Activated CD4-positive, alpha-beta T cell treated with anti-CD3 and anti-CD28 coated beads, Interleukin-2, amount 50 U/mL, for 1 hour (primary cell): ENCODE data around the gene CAMSAP3.
"Not testable (repeated sequence)": the region's sequence is repeated elsewhere in the genome, so short reads cannot be mapped to it uniquely, and the experiment has no call there.

Experiments
- DNase-seq: peaks from one replicate; pipeline ENCODE4 v3.0.0-alpha.2; 2020

The CAMSAP3 gene

DNA sequence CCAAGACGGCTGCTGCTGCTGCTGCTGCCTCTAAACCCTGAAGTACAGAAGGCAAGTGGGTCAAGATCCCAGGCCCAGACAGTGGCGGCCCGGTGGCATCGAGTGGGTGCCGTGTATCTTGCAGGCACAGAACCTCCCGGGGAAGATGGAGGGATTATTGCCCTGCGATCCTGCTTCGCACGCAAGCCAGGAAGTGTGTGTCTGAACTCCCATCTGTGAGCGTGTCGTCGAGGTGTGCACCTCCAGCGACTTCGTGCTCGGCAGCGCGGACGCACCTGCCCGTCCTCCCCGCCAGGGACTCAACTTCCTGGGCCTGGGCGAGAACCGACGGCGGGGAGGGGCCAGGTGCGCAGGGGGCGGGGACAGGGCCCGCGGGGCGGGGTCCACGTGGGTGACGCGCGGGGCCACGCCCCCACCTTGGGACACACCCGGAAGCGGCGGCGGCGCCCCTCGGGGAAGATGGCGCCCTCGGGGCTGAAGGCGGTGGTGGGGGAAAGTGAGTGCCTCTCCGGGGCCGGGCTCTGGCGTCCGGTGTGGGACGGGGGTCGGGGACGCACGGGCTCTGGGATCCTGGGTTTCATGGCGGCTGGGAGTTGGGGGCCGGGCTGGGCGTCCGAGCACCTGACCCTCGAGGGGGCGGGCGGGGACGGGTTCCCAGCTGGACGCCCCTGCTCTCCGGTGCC lies 41.2 kb downstream of the CAMSAP3 start, which contains the start of gene STXBP2:
Gene STXBP2 (plus strand): TSS at position 420 of the 683 bp plus-strand sequence. CDS start 40 bp downstream, at position 460.
- peak; percentile 94 for DNase-seq

DNA sequence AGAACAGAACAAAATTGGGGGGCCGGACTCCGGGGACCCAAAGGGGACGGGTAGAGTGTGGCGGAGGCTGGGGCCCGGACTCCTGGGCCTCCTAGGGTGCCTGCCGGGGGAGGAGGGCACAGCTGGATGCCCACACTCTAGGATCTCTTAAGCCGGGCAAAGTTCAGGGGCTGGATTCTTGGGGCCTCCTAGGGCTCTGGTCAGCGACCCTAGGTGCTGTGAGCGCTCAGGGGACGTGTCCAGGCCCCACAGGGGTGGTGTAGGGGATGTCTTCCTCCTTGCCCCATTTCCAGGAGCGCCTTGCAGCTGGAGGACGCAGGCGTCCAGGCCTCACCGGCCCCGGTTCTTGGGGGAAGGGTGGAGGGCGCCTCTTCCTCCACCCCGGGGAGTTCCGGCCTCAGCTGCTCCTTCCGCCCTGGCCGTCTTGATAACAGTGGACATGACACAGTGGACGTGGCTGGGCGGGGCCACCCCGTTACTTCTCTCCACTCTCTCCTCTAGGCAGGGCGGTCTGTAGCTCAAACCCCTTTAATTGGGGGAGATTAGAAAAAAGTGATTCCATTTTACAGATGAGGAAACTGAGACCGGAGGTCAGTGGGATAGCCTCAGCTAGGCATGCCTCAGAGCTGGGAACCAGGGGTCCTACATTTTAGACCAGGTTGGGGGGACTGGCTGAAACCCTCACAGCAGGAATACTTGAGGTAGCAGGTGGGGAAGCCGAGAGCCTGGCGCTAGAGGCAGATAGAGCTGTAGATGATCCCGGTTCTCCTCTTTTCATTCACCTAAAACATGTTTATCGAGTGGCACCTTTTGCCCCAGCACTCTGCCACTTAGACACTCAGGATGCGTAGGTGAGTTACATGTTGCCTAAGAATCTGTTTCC lies 42.0 kb downstream of the CAMSAP3 start:
- no peak for DNase-seq

DNA sequence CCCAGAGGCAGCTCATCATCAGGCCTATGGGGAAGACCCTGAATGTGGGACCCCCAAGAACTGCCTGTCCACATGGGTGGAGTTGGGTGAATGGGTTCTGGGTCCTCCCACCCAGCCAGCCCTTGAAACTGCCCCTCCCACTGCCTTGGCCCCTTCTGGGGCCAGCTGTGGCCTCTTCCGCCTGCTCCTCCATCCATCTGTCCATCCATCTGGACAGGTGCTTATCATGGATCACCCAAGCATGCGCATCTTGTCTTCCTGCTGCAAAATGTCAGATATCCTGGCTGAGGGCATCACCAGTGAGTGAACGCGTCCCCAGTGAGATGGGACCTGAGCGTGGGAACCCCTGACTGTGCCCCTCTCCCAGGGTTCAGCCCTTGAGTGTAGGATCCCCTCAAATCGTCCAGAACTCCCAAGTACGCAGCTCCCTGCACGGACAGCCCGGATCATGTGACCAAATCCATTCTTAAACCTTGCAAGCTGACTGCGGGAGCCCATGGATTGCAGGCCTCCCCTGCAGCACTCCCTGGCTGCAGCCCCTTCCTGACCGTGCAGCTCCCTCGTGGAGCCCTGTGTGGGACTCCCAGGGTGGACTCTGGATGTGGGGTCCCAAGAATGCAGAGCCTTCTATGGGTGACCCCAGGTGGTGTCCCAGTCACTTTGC lies 43.3 kb downstream of the CAMSAP3 start:
- DNase-seq = no peak

DNA sequence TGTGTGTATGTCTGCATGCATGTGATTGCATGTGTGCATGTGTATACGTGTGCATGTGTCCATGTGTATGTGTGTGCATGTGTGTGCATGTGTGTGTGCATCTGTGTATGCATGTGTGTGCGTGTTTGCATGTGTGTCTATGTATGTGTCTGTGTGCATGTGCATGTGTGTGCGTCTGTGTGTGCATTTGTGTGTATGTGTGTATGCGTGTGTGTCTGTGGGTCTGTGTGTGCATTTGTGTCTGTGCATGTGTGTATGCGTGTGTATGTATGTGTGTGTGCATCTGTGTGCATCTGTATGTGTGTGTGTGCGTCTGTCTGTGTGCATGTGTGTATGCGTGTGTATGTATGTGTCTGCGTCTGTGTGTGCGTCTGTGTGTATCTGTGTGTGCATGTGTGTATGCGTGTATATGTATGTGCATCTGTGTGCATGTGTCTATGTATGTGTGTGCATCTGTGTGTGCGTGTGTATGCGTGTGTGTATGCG lies 44.2 kb downstream of the CAMSAP3 start:
- DNase-seq = no peak

GRCh38 chr19:7640803-7641202 lies 45.1 kb downstream of the CAMSAP3 start:
- no peak for DNase-seq

DNA sequence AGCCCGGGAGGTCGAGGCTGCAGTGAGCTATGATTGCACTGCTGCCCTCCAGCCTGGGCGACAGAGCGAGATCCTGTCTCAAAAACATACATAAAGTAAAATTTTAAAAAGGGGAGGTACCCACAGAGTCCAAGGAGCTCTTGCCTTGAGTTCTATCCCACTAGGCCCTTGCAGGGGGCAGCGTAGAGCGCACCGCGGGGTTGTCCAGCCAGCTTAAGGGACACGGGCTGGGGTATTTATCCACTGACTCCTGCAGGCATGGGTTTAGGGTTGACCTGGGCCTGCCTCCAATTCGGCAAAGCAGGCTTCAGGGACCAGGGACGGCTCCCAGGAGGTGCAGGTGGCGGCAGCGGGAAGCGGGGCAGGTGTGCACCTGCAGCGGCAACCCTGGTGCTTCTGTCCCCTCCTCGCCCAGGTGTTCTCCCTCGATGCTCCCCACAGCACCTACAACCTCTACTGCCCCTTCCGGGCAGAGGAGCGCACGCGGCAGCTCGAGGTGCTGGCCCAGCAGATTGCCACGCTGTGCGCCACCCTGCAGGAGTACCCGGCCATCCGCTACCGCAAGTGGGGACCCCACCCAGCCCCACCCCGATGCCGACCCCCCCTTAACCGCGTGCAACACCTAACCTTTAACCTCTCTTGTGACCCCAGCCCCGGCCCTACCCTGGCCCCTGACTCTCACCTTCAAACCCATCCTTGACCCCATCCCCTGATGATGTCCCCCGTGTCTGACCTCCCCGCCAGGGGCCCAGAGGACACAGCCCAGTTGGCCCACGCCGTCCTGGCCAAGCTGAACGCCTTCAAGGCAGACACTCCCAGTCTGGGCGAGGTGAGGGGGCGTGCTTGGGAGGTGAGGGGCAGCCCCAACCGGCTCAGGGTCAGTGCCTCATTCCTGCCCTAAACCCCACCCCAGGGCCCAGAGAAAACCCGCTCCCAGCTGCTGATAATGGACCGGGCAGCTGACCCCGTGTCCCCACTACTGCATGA lies 45.9 kb downstream of the CAMSAP3 start:
- DNase-seq = no peak

DNA sequence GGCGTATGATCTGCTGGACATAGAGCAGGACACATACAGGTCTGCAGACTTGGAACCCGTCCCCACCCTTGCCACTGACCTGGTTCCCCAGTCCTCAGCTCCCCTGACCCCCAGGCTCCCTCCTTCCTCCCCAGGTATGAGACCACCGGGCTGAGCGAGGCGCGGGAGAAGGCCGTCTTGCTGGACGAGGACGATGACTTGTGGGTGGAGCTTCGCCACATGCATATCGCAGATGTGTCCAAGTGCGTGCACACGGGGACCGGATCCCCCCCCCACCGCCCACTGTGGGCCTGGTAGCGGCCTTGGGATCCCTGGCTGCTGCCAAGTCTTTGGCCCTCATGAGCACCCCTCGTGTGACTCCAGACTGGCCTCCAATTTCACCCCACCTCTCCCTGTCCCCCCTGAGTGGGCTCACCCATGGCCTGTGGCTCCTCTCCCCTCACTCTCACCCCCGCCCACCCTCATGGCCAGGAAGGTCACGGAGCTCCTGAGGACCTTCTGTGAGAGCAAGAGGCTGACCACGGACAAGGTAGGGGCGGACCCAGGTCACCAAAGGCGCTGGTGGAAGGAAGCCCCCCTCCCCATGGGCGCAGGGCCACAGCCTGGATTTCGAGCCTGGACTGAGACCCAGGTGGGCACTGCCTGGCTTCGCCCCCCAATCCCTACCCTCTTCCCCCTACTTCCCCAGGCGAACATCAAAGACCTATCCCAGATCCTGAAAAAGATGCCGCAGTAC lies 46.8 kb downstream of the CAMSAP3 start:
- no peak for DNase-seq

DNA sequence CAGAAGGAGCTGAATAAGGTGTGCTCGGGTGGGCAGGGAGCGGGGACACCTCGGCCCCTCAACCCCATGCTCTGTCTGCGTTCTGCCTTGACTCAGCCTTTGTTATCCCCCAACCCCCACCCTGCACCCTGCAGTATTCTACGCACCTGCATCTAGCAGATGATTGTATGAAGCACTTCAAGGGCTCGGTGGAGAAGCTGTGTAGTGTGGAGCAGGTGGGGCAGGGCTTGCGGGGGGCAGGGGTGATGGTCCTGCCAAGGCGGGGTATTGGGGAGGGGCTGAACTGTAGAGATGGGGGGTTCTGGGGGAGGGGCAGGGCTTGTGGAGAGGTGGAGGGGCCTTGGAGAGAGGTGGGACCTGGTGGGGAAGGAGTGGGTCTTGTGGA lies 47.4 kb downstream of the CAMSAP3 start:
- no peak for DNase-seq

DNA sequence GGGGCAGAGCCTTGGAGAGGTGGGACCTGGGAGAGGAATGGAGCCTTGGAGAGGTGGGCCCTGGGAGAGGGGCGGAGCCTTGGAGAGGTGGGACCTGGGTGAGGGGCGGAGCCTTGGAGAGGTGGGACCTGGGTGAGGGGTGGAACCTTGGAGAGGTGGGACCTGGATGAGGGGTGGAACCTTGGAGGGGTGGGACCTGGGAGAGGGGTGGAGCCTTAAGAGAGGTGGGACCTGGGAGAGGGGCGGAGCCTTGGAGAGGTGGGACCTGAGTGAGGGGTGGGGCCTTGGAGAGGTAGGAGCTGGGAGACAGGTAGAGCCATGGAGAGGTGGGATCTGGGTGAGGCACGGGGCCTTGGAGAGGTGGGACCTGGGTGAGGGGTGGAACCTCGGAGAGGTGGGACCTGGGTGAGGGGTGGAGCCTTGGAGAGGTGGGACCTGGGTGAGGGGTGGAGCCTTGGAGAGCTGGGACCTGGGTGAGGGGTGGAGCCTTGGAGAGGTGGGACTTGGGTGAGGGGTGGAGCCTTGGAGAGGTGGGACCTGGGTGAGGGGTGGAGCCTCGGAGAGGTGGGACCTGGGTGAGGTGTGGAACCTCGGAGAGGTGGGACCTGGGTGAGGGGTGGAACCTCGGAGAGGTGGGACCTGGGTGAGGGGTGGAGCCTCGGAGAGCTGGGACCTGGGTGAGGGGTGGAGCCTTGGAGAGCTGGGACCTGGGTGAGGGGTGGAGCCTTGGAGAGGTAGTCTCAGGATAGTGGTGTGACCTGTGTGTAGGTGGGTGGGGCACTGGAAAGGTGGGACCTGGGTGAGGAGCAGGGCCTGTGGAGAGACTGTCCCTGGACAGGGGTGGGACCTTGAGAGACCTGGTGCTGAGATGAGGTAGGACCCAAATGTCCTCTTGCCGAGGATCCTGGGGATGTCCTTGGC lies 48.2 kb downstream of the CAMSAP3 start:
- DNase-seq = not testable (repeated sequence)

DNA sequence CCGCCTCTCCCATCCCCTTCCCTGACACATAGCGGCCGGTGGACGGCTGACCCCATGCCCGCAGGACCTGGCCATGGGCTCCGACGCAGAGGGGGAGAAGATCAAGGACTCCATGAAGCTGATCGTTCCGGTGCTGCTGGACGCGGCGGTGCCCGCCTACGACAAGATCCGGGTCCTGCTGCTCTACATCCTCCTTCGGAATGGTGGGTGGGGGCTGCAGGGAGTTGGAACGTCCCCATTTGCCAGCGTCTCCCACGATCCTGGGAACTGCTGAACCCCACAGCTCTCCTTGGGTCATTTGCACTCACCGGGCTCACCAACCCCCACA lies 48.9 kb downstream of the CAMSAP3 start:
- DNase-seq = no peak

GRCh38 chr19:7645163-7645562 lies 49.5 kb downstream of the CAMSAP3 start:
- no peak for DNase-seq

DNA sequence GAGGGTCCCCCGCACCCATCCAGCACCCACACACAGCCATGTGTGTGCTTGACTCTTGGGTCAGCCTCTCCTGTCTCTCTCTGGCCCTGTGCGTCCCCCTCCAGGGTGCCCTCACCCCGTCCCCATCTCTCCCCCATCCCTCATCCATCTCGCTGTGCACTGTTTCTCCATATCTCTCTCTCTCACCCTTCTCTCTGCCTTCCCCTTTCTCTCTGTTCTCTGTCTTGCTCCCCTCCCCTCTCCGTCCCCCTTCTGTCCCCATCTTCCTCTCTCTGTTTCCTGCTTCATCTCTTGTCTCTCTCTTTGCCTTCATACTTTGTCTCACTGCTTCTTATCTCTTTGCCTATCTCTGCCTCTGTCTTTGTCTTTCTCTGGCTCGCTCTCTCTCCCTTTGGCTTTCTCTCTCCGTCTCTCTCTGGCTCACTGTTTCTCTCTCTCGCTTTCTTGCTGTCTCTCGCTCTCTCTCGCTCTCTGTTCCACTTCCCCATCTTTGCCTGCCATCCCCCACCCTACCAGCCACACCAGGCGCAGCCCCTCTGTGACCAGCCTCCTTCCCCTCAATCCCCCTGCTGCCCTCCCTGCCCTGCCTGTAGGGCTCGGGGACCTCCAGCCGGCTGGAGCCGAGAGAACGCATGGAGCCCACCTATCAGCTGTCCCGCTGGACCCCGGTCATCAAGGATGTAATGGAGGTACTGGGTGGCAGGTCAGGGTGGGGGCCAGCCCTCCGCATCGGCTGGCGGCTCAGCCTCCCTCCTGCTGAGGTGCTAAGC lies 50.2 kb downstream of the CAMSAP3 start:
- no peak for DNase-seq

DNA sequence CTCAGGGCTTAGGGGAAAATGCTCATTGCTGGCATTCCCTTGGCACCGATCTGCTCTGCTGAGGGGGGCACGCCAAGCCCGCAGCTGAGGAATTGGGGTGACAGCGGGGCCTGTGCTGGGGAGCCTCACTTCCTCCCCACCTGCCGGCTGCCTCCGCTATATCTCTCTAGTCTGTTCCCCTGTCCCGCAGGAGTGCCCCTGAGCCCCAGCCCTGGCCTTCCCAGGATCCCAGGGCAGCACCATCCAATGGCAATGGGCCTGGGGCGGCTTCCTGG lies 50.7 kb downstream of the CAMSAP3 start:
- DNase-seq = no peak

GRCh38 chr19:7647156-7647555 lies 51.5 kb downstream of the CAMSAP3 start:
- no peak for DNase-seq

DNA sequence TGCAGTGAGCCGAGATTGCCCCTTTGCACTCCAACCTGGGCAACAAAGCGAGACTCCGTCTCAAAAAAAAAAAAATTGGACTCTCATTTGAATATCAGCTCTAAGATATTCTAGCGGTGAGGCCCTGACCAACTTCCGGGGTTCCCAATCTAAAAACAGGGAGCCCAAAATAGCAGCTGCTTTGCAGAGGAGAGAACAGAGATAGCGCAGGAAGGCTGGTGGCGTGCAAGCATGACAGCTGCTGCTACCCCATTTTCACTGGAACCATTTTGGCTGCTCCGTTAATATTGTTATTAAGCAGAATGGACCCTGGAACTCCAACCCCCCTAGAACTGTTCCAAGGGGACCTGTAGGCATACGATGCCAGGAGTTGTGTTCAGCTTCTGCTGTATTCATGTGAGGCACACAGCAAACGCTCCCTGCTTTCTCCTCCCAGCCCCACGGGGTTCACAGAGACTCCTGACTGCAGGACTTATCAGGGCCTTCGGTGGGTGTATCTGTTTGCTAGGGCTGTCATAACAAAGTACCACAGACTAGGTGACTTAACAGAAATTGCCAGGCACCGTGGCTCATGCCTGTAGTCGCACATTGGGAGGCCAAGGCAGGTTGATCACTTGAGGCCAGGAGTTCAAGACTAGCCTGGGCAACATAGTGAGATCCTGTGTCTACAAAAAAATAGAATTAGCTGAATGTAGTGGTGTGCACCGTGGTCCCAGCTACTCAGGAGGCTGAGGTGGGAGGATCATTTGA lies 52.8 kb downstream of the CAMSAP3 start:
- DNase-seq = no peak

DNA sequence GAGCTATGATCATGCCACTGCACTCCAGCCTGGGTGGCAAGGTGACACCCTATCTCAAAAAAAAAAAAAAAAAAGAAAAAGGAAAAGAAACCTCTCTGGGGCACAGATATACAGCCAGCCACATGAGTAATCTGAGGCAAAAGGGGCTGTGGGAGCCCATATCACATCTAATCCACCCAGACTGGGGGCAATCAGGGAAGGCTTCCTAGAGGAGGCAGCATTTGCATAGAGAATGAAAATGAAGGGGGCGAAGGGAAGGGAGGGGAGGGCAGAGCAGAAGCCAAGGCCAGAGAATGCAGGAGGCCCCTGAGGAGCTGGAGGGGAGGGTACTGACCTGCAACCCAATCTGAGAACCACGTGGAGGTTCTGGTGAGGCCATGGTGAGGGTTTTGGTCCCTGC lies 54.5 kb downstream of the CAMSAP3 start:
- no peak for DNase-seq

GRCh38 chr19:7652061-7652641 lies 56.5 kb downstream of the CAMSAP3 start:
- DNase-seq = peak; percentile 87

DNA sequence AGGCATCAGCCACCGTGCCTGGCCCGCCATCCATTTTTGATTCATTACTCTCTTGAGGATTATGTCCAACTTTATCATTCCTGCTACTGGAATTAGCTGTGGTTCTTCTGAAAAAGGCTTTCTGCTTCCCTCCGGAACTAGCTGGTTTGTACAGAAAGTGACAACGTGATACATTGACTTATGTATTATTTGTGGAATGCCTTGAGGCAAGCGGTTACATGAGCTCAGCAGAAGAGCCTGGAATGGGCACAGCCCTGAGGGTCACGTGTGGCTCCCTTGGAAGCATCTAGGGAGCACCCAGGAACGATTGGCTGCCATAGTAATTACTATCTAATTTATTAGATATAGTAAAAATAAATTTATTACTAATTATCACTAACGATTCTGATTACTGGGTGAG lies 58.7 kb downstream of the CAMSAP3 start:
- DNase-seq = no peak

GRCh38 chr19:7655581-7655980 lies 59.9 kb downstream of the CAMSAP3 start:
- no peak for DNase-seq
